ENCODE measurements around the gene TSPAN5.
"Not testable (repeated sequence)": the region's sequence is repeated elsewhere in the genome, so short reads cannot be mapped to it uniquely, and the experiment has no call there.

Gene TSPAN5

DNA sequence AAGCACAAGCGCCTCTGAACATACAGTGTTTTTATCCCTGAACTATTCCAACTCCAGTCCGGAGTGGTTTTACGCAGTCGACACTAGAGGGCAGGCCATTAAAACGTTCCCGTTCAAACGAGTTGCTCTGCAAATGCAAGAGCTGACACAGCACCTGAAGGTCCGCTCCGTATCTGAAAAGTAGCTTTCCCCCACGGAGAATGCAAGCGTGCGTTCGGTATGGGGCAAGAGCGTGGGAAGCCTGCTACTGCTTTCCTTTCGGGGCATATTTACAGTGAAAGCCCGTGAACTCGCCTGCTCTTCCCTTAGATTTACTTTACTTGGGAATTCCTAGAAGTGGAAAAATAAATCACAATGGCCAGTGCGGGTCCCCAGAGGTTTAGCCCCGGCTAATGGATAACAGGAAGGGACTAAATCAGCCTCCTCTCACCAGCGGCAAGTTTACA, 190.8 kb downstream of the TSPAN5 start:
- H3K4me3 ChIP-seq (ENCODE audit: low read depth, low read length) = no peak overlapping the region
- TF ChIP-seq, protein P1, sequence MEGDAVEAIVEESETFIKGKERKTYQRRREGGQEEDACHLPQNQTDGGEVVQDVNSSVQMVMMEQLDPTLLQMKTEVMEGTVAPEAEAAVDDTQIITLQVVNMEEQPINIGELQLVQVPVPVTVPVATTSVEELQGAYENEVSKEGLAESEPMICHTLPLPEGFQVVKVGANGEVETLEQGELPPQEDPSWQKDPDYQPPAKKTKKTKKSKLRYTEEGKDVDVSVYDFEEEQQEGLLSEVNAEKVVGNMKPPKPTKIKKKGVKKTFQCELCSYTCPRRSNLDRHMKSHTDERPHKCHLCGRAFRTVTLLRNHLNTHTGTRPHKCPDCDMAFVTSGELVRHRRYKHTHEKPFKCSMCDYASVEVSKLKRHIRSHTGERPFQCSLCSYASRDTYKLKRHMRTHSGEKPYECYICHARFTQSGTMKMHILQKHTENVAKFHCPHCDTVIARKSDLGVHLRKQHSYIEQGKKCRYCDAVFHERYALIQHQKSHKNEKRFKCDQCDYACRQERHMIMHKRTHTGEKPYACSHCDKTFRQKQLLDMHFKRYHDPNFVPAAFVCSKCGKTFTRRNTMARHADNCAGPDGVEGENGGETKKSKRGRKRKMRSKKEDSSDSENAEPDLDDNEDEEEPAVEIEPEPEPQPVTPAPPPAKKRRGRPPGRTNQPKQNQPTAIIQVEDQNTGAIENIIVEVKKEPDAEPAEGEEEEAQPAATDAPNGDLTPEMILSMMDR (IDR thresholded peaks at IDR 0.05; ENCODE audit: borderline replicate concordance, insufficient read depth, low read depth, low read length) = peak; percentile 67; the same call in 1 of the 2 replicates

DNA sequence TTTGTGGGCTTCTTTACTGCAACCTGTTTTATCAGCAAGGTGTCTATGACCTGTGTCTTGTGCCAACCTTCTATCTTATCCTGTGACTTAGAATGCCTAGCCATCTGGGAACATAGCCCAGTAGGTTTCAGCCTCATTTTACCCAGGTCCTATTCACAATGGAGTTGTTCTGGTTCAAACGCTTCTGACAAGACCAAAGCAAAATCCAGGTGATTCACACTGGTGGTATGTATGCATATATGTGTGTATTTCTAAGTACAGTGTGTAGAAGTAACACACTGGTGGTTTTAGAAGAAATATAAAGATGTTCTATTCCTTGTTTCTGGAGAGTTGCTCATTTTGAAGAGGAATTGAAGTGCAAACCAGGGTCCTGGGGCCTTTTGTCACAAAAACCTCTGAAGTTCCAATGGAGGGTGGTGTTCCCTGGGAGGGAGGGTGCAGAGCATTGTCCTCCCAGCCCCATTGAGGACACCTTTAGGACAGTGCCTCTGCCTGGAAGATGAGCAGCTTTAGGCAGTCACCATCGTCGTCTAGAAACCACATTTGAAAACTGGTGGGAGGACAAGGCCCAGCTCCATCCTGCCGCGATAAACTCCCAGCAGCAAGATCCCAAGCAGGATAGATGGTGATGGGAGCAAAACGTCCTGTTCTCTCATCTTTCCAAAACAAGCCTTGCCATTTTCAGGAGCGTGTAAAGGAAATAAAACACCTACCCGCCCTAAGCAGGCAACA, 191.4 kb downstream of the TSPAN5 start:
- TF ChIP-seq, protein P1 (IDR thresholded peaks at IDR 0.05; ENCODE audit: borderline replicate concordance, insufficient read depth, low read depth, low read length) = no peak
- no peak overlapping the region for H3K4me3 ChIP-seq (ENCODE audit: low read depth, low read length)

DNA sequence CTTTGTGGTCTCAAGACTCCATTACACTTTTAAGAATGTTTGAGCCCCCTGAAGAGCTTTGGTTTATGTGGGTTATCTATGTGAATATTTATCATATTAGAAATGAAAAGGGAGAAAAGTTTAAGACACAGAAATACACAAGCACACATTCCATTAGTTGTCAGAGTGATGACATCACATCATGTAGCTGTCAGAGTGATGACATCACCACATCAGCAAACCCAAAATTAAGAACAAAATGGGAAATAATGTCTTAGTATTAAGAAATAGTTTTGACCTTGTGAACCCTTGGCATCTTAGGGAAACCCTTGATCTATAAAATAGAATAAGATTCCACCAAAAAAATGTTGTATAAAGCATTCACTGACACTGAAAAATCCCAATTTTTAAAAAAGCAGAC, 195.9 kb downstream of the TSPAN5 start:
- TF ChIP-seq, protein P1 (IDR thresholded peaks at IDR 0.05; ENCODE audit: borderline replicate concordance, insufficient read depth, low read depth, low read length) = no peak
- no peak overlapping the region for H3K4me3 ChIP-seq (ENCODE audit: low read depth, low read length)

DNA sequence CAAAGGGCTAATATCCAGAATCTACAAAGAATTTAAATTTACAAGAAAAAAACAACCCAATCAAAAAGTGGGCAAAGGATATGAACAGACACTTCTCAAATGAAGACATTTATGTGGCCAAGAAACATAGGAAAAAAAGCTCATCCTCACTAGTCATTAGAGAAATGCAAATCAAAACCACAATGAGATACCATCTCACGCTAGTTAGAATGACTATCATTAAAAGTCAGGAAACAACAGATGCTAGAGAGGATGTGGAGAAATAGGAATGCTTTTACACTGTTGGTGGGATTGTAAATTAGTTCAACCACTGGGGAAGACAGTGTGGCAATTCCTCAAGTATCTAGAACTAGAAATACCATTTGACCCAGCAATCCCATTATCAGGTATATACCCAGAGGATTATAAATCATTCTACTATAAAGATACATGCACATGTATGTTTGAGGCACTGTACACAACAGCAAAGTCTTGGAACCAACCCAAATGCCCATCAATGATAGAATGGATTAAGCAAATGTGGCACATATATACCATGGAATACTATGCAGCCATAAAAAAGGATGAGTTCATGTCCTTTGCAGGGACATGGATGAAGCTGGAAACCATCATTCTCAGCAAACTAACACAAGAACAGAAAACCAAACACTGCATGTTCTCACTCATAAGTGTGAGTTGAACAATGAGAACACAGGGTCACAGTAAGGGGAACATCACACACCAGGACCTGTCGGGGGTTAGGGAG, 197.1 kb downstream of the TSPAN5 start:
- H3K4me3 ChIP-seq (ENCODE audit: low read depth, low read length) = not testable (repeated sequence)

DNA sequence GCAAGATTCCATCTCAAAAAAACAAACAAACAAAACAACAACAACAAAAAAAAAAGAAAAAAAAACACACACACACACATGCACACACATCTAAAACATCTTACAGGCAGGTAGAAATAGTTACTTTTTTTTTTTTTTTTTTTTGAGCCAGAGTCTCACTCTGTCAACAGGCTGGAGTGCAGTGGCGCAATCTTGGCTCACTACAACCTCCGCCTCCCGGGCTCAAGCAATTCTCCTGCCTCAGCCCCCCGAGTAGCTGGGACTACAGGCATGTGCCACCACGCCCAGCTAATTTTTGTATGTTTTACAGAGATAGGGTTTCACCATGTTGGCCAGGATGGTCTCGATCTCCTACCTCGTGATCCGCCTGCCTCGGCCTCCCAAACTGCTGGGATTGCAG, 201.0 kb downstream of the TSPAN5 start:
- H3K4me3 ChIP-seq (ENCODE audit: low read depth, low read length) = not testable (repeated sequence)

DNA sequence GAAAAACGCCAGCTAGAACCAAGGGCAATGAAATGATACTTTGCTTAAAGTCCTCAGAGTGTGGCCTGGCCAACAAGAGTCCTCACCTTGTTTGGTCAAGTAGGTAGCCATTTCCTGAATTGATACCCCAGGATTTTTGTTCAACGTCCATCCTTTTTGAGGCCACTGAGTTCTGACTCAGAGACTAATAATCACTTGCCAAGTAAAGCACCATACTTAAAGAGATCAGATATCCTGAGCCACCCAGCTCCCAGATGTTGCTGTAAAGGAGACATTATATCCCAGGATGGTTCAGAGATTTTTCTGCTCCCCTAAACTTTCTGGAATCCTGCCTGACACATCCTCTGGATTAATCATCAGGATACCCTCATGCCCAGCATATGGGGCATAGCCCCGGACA, 206.3 kb downstream of the TSPAN5 start:
- no peak overlapping the region for H3K4me3 ChIP-seq (ENCODE audit: low read depth, low read length)
- TF ChIP-seq, protein P1 (IDR thresholded peaks at IDR 0.05; ENCODE audit: borderline replicate concordance, insufficient read depth, low read depth, low read length) = no peak

DNA sequence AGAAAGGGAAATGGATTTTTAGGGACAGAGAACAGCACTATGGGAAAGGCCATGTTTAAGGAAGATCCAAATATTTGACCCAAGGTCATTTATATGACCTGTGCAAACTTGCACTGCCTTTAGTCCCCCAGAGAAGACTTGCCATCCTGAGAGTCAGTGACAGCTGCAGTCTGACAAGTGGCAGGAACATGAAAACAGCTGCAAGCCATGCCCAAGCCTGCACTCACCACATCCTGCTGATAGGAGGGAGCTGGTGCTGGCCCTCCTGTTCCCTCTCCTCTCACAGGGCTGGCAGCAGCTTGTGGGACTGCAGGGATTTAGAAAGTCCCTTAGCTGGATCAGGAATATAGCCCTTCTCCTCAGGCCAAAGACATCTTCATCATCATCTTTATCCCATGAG, 209.5 kb downstream of the TSPAN5 start:
- TF ChIP-seq, protein P1 (IDR thresholded peaks at IDR 0.05; ENCODE audit: borderline replicate concordance, insufficient read depth, low read depth, low read length) = no peak
- H3K4me3 ChIP-seq (ENCODE audit: low read depth, low read length) = no peak overlapping the region

DNA sequence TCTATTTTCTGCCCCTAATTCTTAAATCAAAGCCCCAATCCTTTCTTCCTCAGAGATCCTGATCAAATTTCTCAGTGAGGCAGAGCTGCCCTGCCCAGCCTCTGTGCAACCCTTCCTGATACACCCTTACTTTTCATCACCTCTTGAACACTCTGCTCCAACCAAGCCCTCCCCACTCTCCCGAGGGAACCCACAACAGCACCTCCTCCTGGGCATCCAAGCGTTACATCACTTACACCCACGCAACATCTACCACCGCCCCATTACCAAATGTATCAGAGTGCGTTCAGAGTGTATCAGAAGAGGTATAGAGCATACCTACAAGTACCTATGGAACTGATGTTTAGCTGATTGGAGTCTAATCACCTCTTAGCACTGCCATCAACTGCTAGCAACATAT, 210.8 kb downstream of the TSPAN5 start:
- TF ChIP-seq, protein P1 (IDR thresholded peaks at IDR 0.05; ENCODE audit: borderline replicate concordance, insufficient read depth, low read depth, low read length) = no peak
- no peak overlapping the region for H3K4me3 ChIP-seq (ENCODE audit: low read depth, low read length)

All from GM12875 (cell line).